ENCODE data around the gene PSMD13.

Gene PSMD13

GRCh38 chr11:209275-210121 is 27.3 kb upstream of the PSMD13 start:
- Histone ChIP-seq H3K18ac (ENCODE audit: low read length) (no peak overlapping the region), H2BK120ac (ENCODE audit: low read depth, low read length) (no peak overlapping the region), H4K5ac (ENCODE audit: low read length) (no peak overlapping the region), H3K4me1 (ENCODE audit: control insufficient read depth, low read depth, low read length) (peaks cover 12% of the 10 kb centered on the region), H3K23ac (ENCODE audit: low read length) (no peak overlapping the region), H2BK5ac (ENCODE audit: low read length) (no peak overlapping the region), H3K4me2 (ENCODE audit: low read length) (peak overlapping the region; percentile 97), H2BK15ac (replicated peaks; ENCODE audit: low read depth) (no peak overlapping the region), H3K79me2 (ENCODE audit: control insufficient read depth, insufficient read depth, low read length) (peaks cover 39% of the 10 kb centered on the region), H3K36me3 (ENCODE audit: control insufficient read depth, insufficient read depth, low read length) (peaks cover 21% of the 10 kb centered on the region), H2AK5ac (ENCODE audit: low read length) (peak overlapping the region; percentile 78), H3K4ac (ENCODE audit: low read depth, low read length) (peak overlapping the region; percentile 49), H4K8ac (ENCODE audit: low read depth, low read length) (no peak overlapping the region), H3K4me3 (ENCODE audit: low read length) (peak overlapping the region; percentile 77), H3K27ac (ENCODE audit: low read depth, low read length) (peak overlapping the region; percentile 46), H3K27me3 (ENCODE audit: insufficient read depth, low read length, poor library complexity) (no peaks in the 10 kb centered on the region), H3K79me1 (ENCODE audit: low read length) (peaks cover 51% of the 10 kb centered on the region), H3K9ac (ENCODE audit: low read length) (peak overlapping the region; percentile 100), H3K56ac (ENCODE audit: low read length) (peak overlapping the region; percentile 99)
- WGBS (ENCODE audit: extremely low coverage, insufficient coverage, low lambda C conversion rate), result no CpG with 5 or more reads among the region's 29 CpGs
- DNase-seq, result peak; percentile 29

DNA sequence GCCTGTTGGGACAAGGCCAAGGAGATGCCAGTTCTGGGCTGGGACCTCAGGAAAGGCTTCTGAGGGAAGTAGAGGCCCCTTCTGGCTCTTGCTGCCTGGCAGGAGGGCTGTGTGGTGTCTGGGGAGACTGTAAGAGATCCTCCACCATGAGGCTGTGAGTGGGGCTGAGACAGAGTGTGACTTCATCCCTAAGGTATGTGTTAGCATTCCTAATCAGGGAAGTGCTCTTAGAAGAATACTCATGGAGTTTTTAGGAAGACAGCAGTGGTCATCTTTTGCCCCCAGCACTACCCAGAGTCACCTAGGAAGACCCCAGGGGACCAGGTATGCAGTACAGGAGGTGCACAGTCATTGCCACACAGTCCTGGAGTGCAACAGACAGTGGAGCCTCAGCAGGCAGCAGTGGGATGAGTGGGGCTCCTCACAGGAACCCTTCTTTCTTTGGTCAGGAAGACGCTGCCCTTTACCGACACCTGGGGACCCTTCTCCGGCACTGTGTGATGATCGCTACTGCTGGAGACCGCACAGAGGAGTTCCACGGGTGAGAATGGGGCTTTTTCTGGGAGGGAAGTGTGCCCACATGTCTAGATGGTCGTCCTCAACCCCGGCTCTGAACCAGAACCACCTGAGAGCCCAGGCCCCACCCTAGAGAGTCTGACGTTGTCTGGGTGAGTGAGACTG is 26.5 kb upstream of the PSMD13 start:
- WGBS (ENCODE audit: extremely low coverage, insufficient coverage, low lambda C conversion rate), result no CpG with 5 or more reads among the region's 9 CpGs

GRCh38 chr11:210803-211180 is 26.0 kb upstream of the PSMD13 start:
- Histone ChIP-seq H3K4ac (ENCODE audit: low read depth, low read length) (no peak overlapping the region), H3K27me3 (ENCODE audit: insufficient read depth, low read length, poor library complexity) (no peaks in the 10 kb centered on the region), H3K4me3 (ENCODE audit: low read length) (no peak overlapping the region), H3K36me3 (ENCODE audit: control insufficient read depth, insufficient read depth, low read length) (peaks cover 25% of the 10 kb centered on the region), H2BK15ac (replicated peaks; ENCODE audit: low read depth) (no peak overlapping the region), H3K9ac (ENCODE audit: low read length) (peak overlapping the region; percentile 1), H2BK5ac (ENCODE audit: low read length) (no peak overlapping the region), H4K8ac (ENCODE audit: low read depth, low read length) (no peak overlapping the region), H2BK120ac (ENCODE audit: low read depth, low read length) (no peak overlapping the region), H3K79me1 (ENCODE audit: low read length) (peaks cover 41% of the 10 kb centered on the region), H3K18ac (ENCODE audit: low read length) (no peak overlapping the region), H3K79me2 (ENCODE audit: control insufficient read depth, insufficient read depth, low read length) (peaks cover 34% of the 10 kb centered on the region), H3K4me2 (ENCODE audit: low read length) (no peak overlapping the region), H3K27ac (ENCODE audit: low read depth, low read length) (peak overlapping the region; percentile 34), H3K56ac (ENCODE audit: low read length) (peak overlapping the region; percentile 31), H3K23ac (ENCODE audit: low read length) (no peak overlapping the region), H2AK5ac (ENCODE audit: low read length) (no peak overlapping the region), H4K5ac (ENCODE audit: low read length) (no peak overlapping the region), H3K4me1 (ENCODE audit: control insufficient read depth, low read depth, low read length) (peaks cover 12% of the 10 kb centered on the region)
- no peak for DNase-seq
- WGBS (ENCODE audit: extremely low coverage, insufficient coverage, low lambda C conversion rate), result no CpG with 5 or more reads among the region's 5 CpGs

More for the DNA sequence above, 26.5 kb upstream of the PSMD13 start:
- Histone ChIP-seq H3K27me3 (ENCODE audit: insufficient read depth, low read length, poor library complexity) (no peaks in the 10 kb centered on the region), H3K9ac (ENCODE audit: low read length) (peak overlapping the region; percentile 100), H3K4me1 (ENCODE audit: control insufficient read depth, low read depth, low read length) (peaks cover 12% of the 10 kb centered on the region), H3K4ac (ENCODE audit: low read depth, low read length) (no peak overlapping the region), H4K8ac (ENCODE audit: low read depth, low read length) (no peak overlapping the region), H2BK15ac (replicated peaks; ENCODE audit: low read depth) (no peak overlapping the region), H3K23ac (ENCODE audit: low read length) (no peak overlapping the region), H3K79me2 (ENCODE audit: control insufficient read depth, insufficient read depth, low read length) (peaks cover 39% of the 10 kb centered on the region), H3K79me1 (ENCODE audit: low read length) (peaks cover 46% of the 10 kb centered on the region), H4K5ac (ENCODE audit: low read length) (no peak overlapping the region), H3K18ac (ENCODE audit: low read length) (no peak overlapping the region), H2BK5ac (ENCODE audit: low read length) (no peak overlapping the region), H3K4me3 (ENCODE audit: low read length) (no peak overlapping the region), H3K27ac (ENCODE audit: low read depth, low read length) (peak overlapping the region; percentile 46), H3K4me2 (ENCODE audit: low read length) (peak overlapping the region; percentile 26), H2AK5ac (ENCODE audit: low read length) (no peak overlapping the region), H2BK120ac (ENCODE audit: low read depth, low read length) (no peak overlapping the region), H3K56ac (ENCODE audit: low read length) (peak overlapping the region; percentile 99), H3K36me3 (ENCODE audit: control insufficient read depth, insufficient read depth, low read length) (peaks cover 23% of the 10 kb centered on the region)
- peak; percentile 94 for DNase-seq

DNA sequence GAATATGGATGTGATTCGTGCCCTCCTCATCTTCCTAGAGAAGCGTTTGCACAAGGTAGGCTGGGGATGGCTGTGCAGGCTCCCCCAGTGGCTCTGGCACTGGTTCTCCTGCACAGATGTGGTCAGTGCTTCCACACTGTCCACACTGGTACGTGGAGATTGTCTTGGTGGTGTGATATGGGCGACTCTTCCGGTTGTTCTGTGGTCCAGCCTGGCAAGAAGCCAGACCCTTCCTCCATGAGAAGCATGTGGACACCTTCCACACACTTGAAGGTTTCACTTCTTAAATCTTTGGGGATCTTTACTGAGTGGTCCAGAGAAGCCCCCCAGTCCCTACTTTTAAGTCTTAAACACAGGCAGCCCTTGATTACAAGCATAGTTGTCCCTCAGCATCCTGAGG is 25.5 kb upstream of the PSMD13 start:
- Histone ChIP-seq H3K79me2 (ENCODE audit: control insufficient read depth, insufficient read depth, low read length) (peaks cover 29% of the 10 kb centered on the region), H3K79me1 (ENCODE audit: low read length) (peaks cover 36% of the 10 kb centered on the region), H4K5ac (ENCODE audit: low read length) (no peak overlapping the region), H3K4ac (ENCODE audit: low read depth, low read length) (no peak overlapping the region), H3K9ac (ENCODE audit: low read length) (no peak overlapping the region), H3K4me1 (ENCODE audit: control insufficient read depth, low read depth, low read length) (peaks cover 10% of the 10 kb centered on the region), H2BK15ac (replicated peaks; ENCODE audit: low read depth) (no peak overlapping the region), H3K36me3 (ENCODE audit: control insufficient read depth, insufficient read depth, low read length) (peaks cover 25% of the 10 kb centered on the region), H2BK5ac (ENCODE audit: low read length) (no peak overlapping the region), H3K56ac (ENCODE audit: low read length) (no peak overlapping the region), H2BK120ac (ENCODE audit: low read depth, low read length) (no peak overlapping the region), H4K8ac (ENCODE audit: low read depth, low read length) (no peak overlapping the region), H3K27me3 (ENCODE audit: insufficient read depth, low read length, poor library complexity) (no peaks in the 10 kb centered on the region), H3K27ac (ENCODE audit: low read depth, low read length) (no peak overlapping the region), H2AK5ac (ENCODE audit: low read length) (no peak overlapping the region), H3K4me2 (ENCODE audit: low read length) (no peak overlapping the region), H3K4me3 (ENCODE audit: low read length) (no peak overlapping the region), H3K23ac (ENCODE audit: low read length) (no peak overlapping the region), H3K18ac (ENCODE audit: low read length) (no peak overlapping the region)
- no CpG with 5 or more reads among the region's 5 CpGs for WGBS (ENCODE audit: extremely low coverage, insufficient coverage, low lambda C conversion rate)
- DNase-seq, result no peak

DNA sequence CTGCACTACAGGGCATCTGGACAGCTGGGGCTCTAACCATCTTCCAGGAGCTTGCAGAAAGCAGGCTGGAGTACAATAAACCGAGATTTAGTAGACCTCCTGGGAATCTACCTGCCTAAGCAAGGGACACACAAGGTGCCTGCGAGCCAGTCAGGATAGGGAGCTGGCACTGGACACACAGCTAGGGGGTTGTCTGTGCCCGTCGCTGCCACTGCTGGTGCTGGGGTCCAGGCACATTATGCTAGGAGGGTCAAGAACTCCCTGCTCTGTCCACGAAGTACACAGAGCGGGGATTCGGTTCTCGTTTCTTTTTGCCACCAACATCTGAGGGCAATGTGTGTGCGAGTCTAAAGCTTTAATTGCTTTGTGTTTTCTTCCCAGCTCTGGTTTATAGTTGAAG is 25.0 kb upstream of the PSMD13 start:
- no peak for DNase-seq
- H2AK5ac ChIP-seq (ENCODE audit: low read length), result no peak overlapping the region
- H4K8ac ChIP-seq (ENCODE audit: low read depth, low read length), result no peak overlapping the region
- peaks cover 25% of the 10 kb centered on the region for H3K36me3 ChIP-seq (ENCODE audit: control insufficient read depth, insufficient read depth, low read length)
- no peak overlapping the region for H3K4me2 ChIP-seq (ENCODE audit: low read length)
- no peak overlapping the region for H3K23ac ChIP-seq (ENCODE audit: low read length)
- no peak overlapping the region for H3K4me3 ChIP-seq (ENCODE audit: low read length)
- no peak overlapping the region for H2BK120ac ChIP-seq (ENCODE audit: low read depth, low read length)
- no peak overlapping the region for H3K4ac ChIP-seq (ENCODE audit: low read depth, low read length)
- no CpG with 5 or more reads among the region's 9 CpGs for WGBS (ENCODE audit: extremely low coverage, insufficient coverage, low lambda C conversion rate)
- H3K79me1 ChIP-seq (ENCODE audit: low read length), result peaks cover 31% of the 10 kb centered on the region
- H3K18ac ChIP-seq (ENCODE audit: low read length), result no peak overlapping the region
- peaks cover 24% of the 10 kb centered on the region for H3K79me2 ChIP-seq (ENCODE audit: control insufficient read depth, insufficient read depth, low read length)
- H4K5ac ChIP-seq (ENCODE audit: low read length), result no peak overlapping the region
- no peak overlapping the region for H3K9ac ChIP-seq (ENCODE audit: low read length)
- H3K27me3 ChIP-seq (ENCODE audit: insufficient read depth, low read length, poor library complexity), result no peaks in the 10 kb centered on the region
- no peak overlapping the region for H2BK5ac ChIP-seq (ENCODE audit: low read length)
- H3K4me1 ChIP-seq (ENCODE audit: control insufficient read depth, low read depth, low read length), result peaks cover 6% of the 10 kb centered on the region
- H2BK15ac ChIP-seq (replicated peaks; ENCODE audit: low read depth), result no peak overlapping the region
- H3K56ac ChIP-seq (ENCODE audit: low read length), result no peak overlapping the region
- no peak overlapping the region for H3K27ac ChIP-seq (ENCODE audit: low read depth, low read length)

All from mesendoderm (in vitro differentiated cells).